ENCODE measurements around the gene TBC1D19.

DNA sequence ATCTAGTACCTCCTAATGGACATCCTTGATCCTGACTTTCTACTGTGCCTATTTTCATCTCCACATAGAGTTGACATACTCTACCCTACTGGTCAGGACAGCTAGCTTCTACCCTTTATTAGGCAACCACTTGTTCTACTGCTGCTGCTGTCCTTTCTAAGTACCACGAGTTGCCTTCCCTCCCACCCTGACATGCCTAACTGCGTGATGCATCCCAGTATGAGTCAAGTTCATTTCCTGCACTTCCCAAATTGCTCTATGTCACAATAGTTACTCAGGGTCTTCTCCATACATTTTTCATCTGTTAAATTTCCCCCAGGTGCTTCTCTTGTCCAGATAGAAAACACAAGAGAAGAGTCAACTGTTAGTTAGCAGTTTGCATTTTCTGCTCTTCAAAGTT lies 133.4 kb downstream of the TBC1D19 start:
- TF ChIP-seq MYC (IDR thresholded peaks at IDR 0.05; ENCODE audit: low read depth, low read length) (no peak), CTCF (IDR thresholded peaks at IDR 0.05; ENCODE audit: low read depth, low read length) (no peak), POLR2A (IDR thresholded peaks at IDR 0.05; ENCODE audit: extremely low read depth, insufficient read length) (no peak)
- TF ChIP-seq, protein P1, sequence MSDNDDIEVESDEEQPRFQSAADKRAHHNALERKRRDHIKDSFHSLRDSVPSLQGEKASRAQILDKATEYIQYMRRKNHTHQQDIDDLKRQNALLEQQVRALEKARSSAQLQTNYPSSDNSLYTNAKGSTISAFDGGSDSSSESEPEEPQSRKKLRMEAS (IDR thresholded peaks at IDR 0.05; ENCODE audit: low read depth, low read length) = no peak
